CD4-positive, alpha-beta memory T cell (primary cell): ENCODE results near the gene PTPRG. TPM values are rescaled to one million over a fixed set of nuclear protein-coding genes. Genes with fewer than 3 reads are reported as not detected.
A peak's percentile ranks its signal among the peaks of the same experiment; 100 is the strongest.

Source experiments
- CTCF ChIA-PET: fragments of 350-600 bp; sonication (Branson Sonifier 250); formaldehyde crosslinking; loops from one replicate; lab custom pipeline; 2021; ENCODE audit warnings: inconsistent platforms; ENCODE audit not compliant: partially characterized antibody; lab: Charles Lee
- POLR2A ChIA-PET: fragments of 350-600 bp; sonication (Branson Sonifier 250); formaldehyde crosslinking; loops from one replicate; lab custom pipeline; 2021; ENCODE audit not compliant: partially characterized antibody; lab: Charles Lee
- DNase-seq, 5 donors: peaks; one replicate each; pipeline versions ENCODE4 v3.0.0 to v3.0.0-alpha.2; 2020 to 2022; ENCODE audit warnings: mixed read lengths in 1 of 5
- H3K27ac ChIP-seq: one replicate; pipeline ENCODE4 v1.7.0; 2013; ENCODE audit warnings: low read depth, low read length
- H3K27me3 ChIP-seq: 2 replicates; pipeline ENCODE4 v1.7.0; 2013; ENCODE audit warnings: mild to moderate bottlenecking, low read length, moderate library complexity; ENCODE audit not compliant: insufficient read depth
- H3K36me3 ChIP-seq: 2 replicates; pipeline ENCODE4 v1.7.0; 2013; ENCODE audit warnings: mild to moderate bottlenecking, low read length, moderate library complexity; ENCODE audit not compliant: insufficient read depth
- H3K4me1 ChIP-seq: 2 replicates; pipeline ENCODE4 v1.7.0; 2013; ENCODE audit warnings: mild to moderate bottlenecking, low read length, moderate library complexity; ENCODE audit not compliant: insufficient read depth
- H3K4me3 ChIP-seq, 2 donors: one replicate each; pipeline ENCODE4 v1.7.0; 2013; ENCODE audit warnings: low read length in 2 of 2, mild to moderate bottlenecking in 1 of 2
- H3K9me3 ChIP-seq, 2 donors: one replicate each; pipeline ENCODE4 v1.7.0; 2013; ENCODE audit warnings: low read length in 2 of 2, control low read depth in 1 of 2; ENCODE audit not compliant: control insufficient read depth in 1 of 2
- H3K27ac Mint-ChIP-seq, 7 donors: one replicate each; pipeline ENCODE4 v1.8.0; 2020 to 2021; ENCODE audit warnings: mixed read lengths in 7 of 7, mild to moderate bottlenecking in 6 of 7, inconsistent platforms in 3 of 7, moderate library complexity in 3 of 7
- H3K27me3 Mint-ChIP-seq, 2 donors: one replicate each; pipeline ENCODE4 v1.8.0; 2020 to 2021; ENCODE audit warnings: mixed read lengths in 2 of 2
- H3K36me3 Mint-ChIP-seq, 2 donors: one replicate each; pipeline ENCODE4 v1.8.0; 2020 to 2021; ENCODE audit warnings: mixed read lengths in 2 of 2, inconsistent platforms in 1 of 2, mild to moderate bottlenecking in 1 of 2
- H3K4me1 Mint-ChIP-seq, 4 donors: one replicate each; pipeline ENCODE4 v1.8.0; 2020 to 2021; ENCODE audit warnings: mixed read lengths in 4 of 4, mild to moderate bottlenecking in 1 of 4
- H3K4me3 Mint-ChIP-seq, 8 donors: one replicate each; pipeline ENCODE4 v1.8.0; 2020 to 2021; ENCODE audit warnings: mixed read lengths in 8 of 8, mild to moderate bottlenecking in 7 of 8, moderate library complexity in 6 of 8, inconsistent platforms in 3 of 8
- H3K9me3 Mint-ChIP-seq, 8 donors: one replicate each; pipeline ENCODE4 v1.8.0; 2020 to 2021; ENCODE audit warnings: mixed read lengths in 8 of 8, mild to moderate bottlenecking in 5 of 8, inconsistent platforms in 3 of 8, moderate library complexity in 1 of 8
- intact Hi-C: fragments of 100-400 bp; cut with micrococcal nuclease; formaldehyde crosslinking; loops from one replicate; pipeline ENCODE4 v1.15.1; 2023
- polyA plus RNA-seq, 2 donors: library from polyadenylated mRNA; unstranded; fragments of 300-500 nt; fragmentation: Illumina TruSeq; gene quantifications; one replicate each; pipeline ENCODE4 v1.2.3, GENCODE V29; 2021
- total RNA-seq, 2 experiments: library from RNA; stranded (reverse); gene quantifications; one replicate each; pipeline ENCODE4 v1.2.3, GENCODE V29; 2021

PTPRG gene
- total and polyA plus RNA-seq, 4 experiments from 2014 or later: not detected

DNA sequence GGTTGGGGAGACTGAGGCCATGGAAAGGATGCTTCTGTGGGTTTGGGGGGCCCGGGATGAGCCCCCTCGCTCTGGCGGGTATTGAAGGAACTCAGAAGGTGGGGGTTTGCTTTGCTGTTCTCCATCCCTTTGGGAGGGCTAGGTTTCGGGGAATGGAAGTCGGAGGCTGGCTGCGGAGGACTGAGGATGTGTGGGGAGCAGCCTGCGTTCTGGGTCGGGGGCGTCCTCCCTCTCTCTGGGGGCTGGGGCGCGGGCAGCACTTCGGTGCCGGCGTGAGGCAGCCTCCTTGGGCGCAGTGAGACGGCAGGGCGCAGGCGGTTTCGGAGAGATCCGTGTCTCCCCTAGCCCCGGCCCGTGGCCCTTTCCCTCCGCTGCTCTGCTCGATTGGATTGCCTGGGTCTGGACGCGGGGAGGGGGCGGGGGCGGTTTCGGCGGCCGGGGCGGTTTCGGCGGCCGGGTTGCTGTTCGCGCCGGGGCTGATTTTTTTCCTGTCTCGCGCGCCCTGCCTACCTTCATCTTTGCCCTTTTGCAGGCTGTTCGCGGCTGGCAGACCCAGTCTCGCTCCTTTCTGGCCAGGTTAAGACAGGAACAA lies 1.4 kb downstream of the PTPRG start:
- CTCF ChIA-PET: no interaction called here
- peaks cover 15% of the 10 kb centered on the region for H3K27me3 ChIP-seq
- no peak for DNase-seq
- no peaks in the 10 kb centered on the region for H3K9me3 ChIP-seq
- H3K36me3 ChIP-seq: no peaks in the 10 kb centered on the region
- POLR2A ChIA-PET: no interaction called here
- H3K4me3 ChIP-seq: no peak overlapping the region
- Mint-ChIP-seq H3K36me3 (no peaks in the 10 kb centered on the region), H3K27me3 (peaks cover 26 to 51% of the 10 kb centered on the region in 2 donors), H3K27ac (no peak overlapping the region), H3K9me3 (peaks cover 0 to 16% (median 4%) of the 10 kb centered on the region in 8 donors), H3K4me3 (peak overlapping the region in 2 of 8 donors; percentile 63), H3K4me1 (peaks cover 0 to 21% (median 3%) of the 10 kb centered on the region in 4 donors)
- no peak overlapping the region for H3K27ac ChIP-seq
- intact Hi-C loops: no loop called here
- peaks cover 4% of the 10 kb centered on the region for H3K4me1 ChIP-seq

DNA sequence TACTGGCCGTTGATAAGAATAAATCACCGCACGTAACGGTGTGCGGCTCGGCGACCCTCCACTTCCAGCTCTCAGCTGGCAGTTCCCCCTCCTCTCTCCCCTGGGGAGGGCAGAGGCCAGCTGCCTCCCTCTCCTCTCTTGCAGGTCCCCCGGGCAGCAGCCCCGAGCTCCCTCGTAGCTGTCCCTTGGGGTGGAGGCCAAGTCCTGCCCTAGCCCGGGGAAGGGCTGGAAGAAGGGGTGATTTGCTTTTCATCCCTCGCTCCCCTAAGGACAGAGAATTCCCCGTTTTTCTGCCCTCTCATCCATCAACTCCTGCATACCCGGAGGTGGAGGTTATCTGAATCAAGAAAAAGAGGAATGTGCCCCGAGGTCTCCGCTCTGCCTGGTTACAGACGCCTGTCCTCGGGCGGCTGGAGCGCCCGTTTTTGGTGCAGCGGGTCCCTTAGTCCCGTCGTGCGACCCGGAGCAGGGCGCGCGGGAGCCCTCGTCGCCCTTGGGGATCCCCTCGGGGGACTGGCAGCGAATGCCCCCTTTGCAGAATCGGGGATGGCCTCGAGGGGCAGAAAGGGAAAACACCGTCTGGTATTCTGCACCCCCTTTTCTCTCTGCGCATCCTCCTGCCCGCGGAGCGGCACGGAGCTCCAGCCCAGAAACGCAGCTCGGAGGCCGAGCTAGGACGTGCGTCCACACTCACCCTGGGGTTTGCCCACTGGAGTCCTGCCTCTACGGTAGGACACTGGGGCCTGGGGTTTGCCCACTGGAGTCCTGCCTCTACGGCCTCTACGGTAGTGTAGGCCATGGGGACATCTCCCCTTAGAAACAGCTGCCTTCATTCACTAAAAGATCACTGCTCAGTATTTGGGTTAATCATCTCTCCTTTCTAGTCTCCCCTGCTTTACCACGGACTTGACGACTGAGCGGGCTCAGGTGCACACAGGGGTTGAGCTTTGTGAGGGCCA lies 2.2 kb downstream of the PTPRG start:
- Histone ChIP-seq H3K4me3 (no peak overlapping the region), H3K4me1 (peaks cover 4% of the 10 kb centered on the region), H3K36me3 (no peaks in the 10 kb centered on the region), H3K9me3 (no peaks in the 10 kb centered on the region), H3K27ac (no peak overlapping the region), H3K27me3 (peaks cover 13% of the 10 kb centered on the region)
- CTCF ChIA-PET: no interaction called here
- Mint-ChIP-seq H3K27me3 (peaks cover 23 to 44% of the 10 kb centered on the region in 2 donors), H3K4me3 (peak overlapping the region in 2 of 8 donors; percentile 31 to 56), H3K27ac (no peak overlapping the region), H3K9me3 (peaks cover 0 to 11% (median 3%) of the 10 kb centered on the region in 8 donors), H3K36me3 (no peaks in the 10 kb centered on the region), H3K4me1 (peaks cover 0 to 21% (median 3%) of the 10 kb centered on the region in 4 donors)
- intact Hi-C loops: no loop called here
- no peak for DNase-seq
- POLR2A ChIA-PET: no interaction called here

DNA sequence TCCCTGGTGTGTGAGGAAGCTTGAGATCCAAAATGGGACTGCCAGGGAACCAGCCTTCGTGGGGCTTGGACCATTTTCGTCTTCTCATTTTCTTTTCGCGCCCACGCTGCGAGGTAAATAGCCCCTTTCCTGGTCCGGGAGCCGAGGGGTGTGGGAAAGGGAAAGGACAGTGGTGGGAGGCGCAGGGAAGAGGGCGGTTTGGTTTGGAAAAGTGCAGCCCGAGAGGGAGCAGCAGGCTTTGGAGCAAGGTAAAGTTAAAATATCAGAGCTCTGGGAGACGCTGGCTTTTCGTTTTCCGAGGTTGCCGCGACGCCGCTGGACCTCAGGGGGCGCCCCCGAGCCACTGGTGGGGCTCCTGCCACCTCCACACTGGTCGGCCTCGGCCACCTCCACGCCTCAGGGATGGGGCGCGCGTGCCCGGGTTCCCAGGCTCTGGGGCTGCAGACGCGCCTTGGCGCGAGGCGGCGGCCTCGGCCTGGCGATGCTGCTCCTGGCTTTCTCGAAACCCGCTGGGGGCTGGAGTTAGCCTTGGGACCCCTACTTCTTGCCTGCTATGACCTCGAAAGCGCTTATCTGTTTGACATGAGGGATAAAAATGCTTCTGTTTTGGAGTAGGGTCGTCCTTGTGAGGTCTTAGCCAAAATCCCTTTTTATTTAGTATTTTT lies 3.2 kb downstream of the PTPRG start:
- intact Hi-C loops: no loop called here

DNA sequence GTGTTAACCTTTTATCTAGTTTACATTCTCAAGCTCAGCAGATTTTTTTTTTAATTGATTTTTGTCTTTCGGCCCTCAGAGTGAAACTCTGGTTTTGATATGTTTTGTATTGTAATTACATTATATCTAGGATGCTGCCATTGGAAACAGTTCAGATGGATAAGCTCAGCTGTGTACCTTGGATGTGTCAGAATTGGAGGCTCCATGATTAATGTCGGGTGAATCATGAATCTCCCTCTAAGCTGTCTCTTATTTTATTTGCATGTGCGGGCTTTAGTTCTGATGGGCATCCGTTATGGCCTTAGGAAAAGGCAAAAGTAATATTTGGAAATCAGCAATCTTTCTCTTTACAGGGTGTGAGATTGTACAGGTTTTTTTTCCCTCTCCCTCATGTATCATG lies 4.2 kb downstream of the PTPRG start:
- Mint-ChIP-seq H3K36me3 (no peaks in the 10 kb centered on the region), H3K4me1 (peaks cover 0 to 12% (median 2%) of the 10 kb centered on the region in 4 donors), H3K27me3 (peaks cover 13 to 27% of the 10 kb centered on the region in 2 donors), H3K9me3 (peaks cover 0 to 3% (median 0%) of the 10 kb centered on the region in 8 donors), H3K4me3 (no peak overlapping the region), H3K27ac (no peak overlapping the region)
- peaks cover 1% of the 10 kb centered on the region for H3K4me1 ChIP-seq
- no peaks in the 10 kb centered on the region for H3K9me3 ChIP-seq
- H3K27me3 ChIP-seq: no peaks in the 10 kb centered on the region
- ChIA-PET CTCF (no interaction called here), POLR2A (no interaction called here)
- DNase-seq: no peak
- no peak overlapping the region for H3K27ac ChIP-seq
- no peak overlapping the region for H3K4me3 ChIP-seq
- intact Hi-C loops: no loop called here
- H3K36me3 ChIP-seq: no peaks in the 10 kb centered on the region

More for the DNA sequence above, 3.2 kb downstream of the PTPRG start:
- Mint-ChIP-seq H3K9me3 (peaks cover 0 to 4% (median 0%) of the 10 kb centered on the region in 8 donors), H3K27ac (no peak overlapping the region), H3K4me3 (peak overlapping the region in 2 of 8 donors; percentile 48 to 52), H3K36me3 (no peaks in the 10 kb centered on the region), H3K4me1 (peaks cover 0 to 21% (median 3%) of the 10 kb centered on the region in 4 donors), H3K27me3 (peaks cover 14 to 36% of the 10 kb centered on the region in 2 donors)
- H3K36me3 ChIP-seq: no peaks in the 10 kb centered on the region
- POLR2A ChIA-PET: no interaction called here
- no peak overlapping the region for H3K27ac ChIP-seq
- H3K4me1 ChIP-seq: peaks cover 4% of the 10 kb centered on the region
- DNase-seq: no peak
- no peaks in the 10 kb centered on the region for H3K9me3 ChIP-seq
- no peak overlapping the region for H3K4me3 ChIP-seq
- CTCF ChIA-PET: no interaction called here
- H3K27me3 ChIP-seq: peaks cover 6% of the 10 kb centered on the region

DNA sequence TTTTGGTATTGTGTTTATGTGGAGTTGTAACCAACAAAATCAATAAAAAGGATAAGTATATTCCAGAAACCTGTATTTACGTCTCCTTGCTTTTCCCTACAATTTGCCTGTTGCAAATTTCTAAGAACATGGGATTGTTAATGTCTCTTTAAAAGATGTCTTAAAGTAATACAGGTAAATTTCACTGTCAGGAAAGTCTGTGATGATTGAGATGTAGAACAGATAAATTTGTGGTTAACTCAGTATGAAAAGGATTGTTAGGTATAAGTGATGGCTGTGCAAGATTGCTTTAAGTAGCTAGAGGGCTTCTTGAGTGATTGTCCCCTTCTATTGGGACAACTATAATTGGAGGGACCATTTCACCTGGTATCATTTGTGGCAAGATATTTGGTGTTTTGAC lies 6.8 kb downstream of the PTPRG start:
- H3K4me1 ChIP-seq: no peaks in the 10 kb centered on the region
- intact Hi-C loops: no loop called here
- H3K4me3 ChIP-seq: no peak overlapping the region
- H3K4me1 Mint-ChIP-seq: peaks cover 0 to 3% (median under 1%) of the 10 kb centered on the region in 4 donors
- H3K4me3 Mint-ChIP-seq: no peak overlapping the region
- H3K36me3 ChIP-seq: no peaks in the 10 kb centered on the region
- H3K27me3 Mint-ChIP-seq: peaks cover 9 to 22% of the 10 kb centered on the region in 2 donors
- peaks cover 0 to 3% (median 0%) of the 10 kb centered on the region in 8 donors for H3K9me3 Mint-ChIP-seq
- H3K9me3 ChIP-seq: no peaks in the 10 kb centered on the region
- POLR2A ChIA-PET: no interaction called here
- no peaks in the 10 kb centered on the region for H3K27me3 ChIP-seq
- no peaks in the 10 kb centered on the region for H3K36me3 Mint-ChIP-seq
- H3K27ac ChIP-seq: no peak overlapping the region
- DNase-seq: no peak
- H3K27ac Mint-ChIP-seq: no peak overlapping the region
- CTCF ChIA-PET: no interaction called here

DNA sequence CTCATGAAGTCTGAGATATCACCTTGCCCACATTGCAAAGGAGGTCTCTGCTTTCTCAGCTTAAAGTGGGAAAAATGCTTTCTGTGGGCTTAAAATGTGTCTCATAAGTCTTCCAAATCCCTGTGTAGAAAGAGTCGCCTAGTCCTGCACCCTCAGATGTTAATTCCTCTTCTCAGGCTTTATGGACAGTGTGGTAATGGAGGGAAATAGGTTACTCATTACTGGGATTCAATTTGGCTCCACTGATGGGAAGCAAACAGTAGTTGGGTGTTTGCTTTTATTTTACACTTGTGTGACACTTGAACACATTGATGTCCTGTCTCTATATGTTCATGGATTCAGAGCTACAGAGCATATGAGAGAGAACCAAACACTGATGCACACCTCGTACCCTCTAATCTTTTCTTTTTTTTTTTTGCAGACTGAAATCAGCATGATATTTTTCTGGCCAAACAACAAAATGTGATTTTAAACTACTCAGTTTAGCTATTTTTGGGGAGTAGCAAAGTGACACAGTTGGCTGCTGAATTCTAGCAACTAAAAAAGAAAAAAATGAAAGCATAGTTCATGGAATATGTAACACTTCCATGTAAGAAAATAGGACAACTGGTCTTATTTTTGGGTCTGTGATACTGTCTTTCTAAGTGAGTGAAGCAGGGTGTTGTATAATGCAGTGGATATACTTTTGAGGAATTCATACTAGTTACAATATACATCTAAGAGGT lies 8.6 kb downstream of the PTPRG start:
- Mint-ChIP-seq H3K4me3 (no peak overlapping the region), H3K4me1 (no peaks in the 10 kb centered on the region), H3K27me3 (peaks cover 3 to 13% of the 10 kb centered on the region in 2 donors), H3K9me3 (peaks cover 0 to 3% (median 0%) of the 10 kb centered on the region in 8 donors), H3K36me3 (no peaks in the 10 kb centered on the region), H3K27ac (no peak overlapping the region)
- H3K4me1 ChIP-seq: no peaks in the 10 kb centered on the region
- no peak overlapping the region for H3K27ac ChIP-seq
- H3K36me3 ChIP-seq: no peaks in the 10 kb centered on the region
- no peaks in the 10 kb centered on the region for H3K9me3 ChIP-seq
- ChIA-PET CTCF (no interaction called here), POLR2A (no interaction called here)
- H3K27me3 ChIP-seq: no peaks in the 10 kb centered on the region
- intact Hi-C loops: no loop called here
- H3K4me3 ChIP-seq: no peak overlapping the region
- no peak for DNase-seq
